HG03097 (cell line): ENCODE data around the gene UTP25.
A peak's percentile ranks its signal among the peaks of the same experiment; 100 is the strongest.

Experiments used
- ATAC-seq: cut with Tn5 transposase; IDR thresholded peaks from one replicate; pipeline ENCODE4 v1.9.1; 2021; ENCODE audit not compliant: unreplicated experiment, low FRiP score

UTP25 gene

DNA sequence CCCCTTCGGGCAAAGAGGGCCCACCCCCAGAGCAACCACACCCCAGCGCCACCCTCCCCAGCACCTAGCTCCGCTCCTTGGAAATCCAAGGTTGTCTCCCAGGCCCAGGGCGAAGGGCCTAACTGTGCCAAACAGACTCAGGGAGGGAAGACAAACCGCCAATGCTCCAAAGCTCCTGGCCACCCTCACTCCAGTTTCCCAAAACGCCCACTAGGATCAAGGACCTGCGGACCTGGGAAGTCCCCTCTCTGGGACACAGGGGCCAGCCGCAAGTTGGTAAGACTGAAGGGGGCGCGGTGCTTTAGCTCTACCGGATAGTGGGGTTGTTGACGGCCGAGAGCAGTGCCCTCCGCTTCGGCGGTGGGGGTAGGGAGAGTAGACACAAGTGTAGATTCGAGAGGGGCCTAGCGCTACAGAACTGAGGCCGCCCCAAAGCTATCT lies 22.4 kb upstream of the UTP25 start:
- ATAC-seq, result no peak

DNA sequence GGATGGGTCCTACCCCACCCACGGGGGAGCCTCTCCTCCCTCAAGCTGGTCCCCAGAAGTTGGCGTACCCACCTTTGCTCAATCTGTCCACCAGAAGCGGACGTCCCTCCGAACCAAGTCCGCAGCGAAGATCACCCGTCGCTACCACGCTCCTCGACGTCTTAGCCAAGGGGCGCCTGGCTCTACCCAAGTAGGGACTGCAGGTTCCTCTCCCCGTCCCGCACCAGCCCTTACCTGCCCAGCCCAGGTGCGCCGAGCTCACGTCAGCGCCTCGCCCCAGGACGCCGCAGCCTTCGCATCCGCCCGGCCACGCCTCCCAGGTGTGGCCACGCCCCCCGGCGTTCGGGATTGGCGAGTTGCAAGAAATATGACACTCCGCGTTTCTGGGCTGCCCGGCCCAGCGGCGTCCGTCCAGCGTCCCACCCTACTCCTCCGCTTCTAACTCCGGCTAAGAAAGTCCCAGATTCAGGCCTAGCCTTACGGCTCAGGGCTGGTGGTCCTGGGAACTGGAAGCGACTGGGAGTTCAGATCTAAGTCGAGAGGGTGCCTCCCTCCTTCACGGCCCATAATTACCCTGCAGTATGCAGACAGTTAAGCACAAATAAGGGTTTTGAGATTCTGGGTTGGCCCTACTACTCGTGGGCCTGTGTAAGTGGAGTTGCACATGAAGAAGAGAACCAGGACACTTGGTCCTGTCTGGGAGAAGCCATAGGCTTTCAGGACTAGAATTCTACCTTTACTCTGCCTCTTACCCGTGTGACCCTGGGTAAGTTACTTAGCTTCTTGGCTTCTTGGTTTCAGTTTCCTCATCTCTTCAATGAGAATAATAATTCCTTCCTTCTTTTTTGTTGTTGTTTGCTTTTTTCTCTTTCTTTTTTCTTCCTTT lies 21.7 kb upstream of the UTP25 start, which contains the start of gene IRF6:
Gene IRF6, minus strand, starts transcription at position 268 of the 886 bp plus-strand sequence. CDS start 4,729 bp downstream, outside the sequence.
- peak; percentile 59 for ATAC-seq

DNA sequence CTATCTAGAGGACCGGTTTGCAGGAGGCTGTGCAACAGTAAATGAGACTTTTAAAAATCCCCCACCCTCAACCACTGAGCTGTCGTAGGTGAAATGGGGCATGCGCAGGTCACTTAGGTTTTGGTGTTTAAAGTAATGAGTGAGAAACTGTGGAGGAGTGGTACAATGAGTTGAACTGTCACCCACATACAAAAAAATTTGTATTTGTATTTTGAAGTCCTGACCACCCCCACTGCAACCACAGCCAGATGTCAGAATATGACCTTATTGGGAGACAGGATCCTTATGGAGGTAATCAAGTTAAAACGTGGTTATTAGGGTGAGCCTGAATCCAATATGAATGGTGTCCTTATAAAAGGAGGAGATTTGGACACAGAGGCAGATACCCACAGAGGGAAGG lies 20.3 kb upstream of the UTP25 start:
- no peak for ATAC-seq

DNA sequence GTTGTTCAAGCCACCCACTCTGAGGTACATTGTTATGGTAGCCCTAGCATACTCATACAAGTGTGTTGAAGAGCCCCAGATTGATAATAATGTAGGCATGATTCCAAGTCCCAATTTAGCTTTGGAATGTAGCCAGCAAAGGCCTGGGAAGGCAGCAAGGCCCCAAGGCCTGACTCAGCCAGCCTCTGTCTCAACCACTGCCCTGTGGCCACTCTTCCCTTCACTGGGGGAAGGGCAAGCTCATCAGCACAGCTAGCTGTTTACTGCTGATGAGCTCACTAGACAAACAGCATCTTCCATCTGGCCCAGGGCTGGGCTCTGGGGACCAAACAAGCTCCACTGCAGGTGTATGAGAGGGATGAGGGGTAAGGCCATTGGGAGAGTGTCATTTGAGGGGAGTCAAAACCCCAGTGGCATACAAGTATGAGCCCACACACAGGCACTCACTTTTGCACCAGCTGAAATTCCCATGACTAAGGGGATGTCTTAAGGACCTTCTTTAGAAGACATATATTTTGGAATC lies 19.7 kb upstream of the UTP25 start:
- no peak for ATAC-seq

DNA sequence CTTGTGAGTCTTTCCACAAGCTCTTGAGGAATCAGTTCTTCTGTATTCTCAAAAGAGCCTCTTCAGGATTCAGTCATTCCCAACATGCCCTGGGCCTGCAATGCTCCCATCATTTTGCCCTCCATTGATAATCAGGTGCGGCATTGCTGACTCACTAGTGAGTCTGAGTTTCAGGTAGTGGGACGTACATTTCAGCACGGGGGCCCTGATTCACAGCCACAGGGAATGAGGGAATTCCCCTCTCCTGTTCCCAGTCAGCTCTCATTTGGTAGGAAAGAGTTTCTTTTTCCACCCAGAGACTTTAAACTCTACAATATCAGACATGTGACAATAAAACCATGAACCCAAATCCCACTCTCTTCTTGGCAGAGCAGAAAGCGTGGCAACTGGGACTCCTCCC lies 18.2 kb upstream of the UTP25 start:
- no peak for ATAC-seq

DNA sequence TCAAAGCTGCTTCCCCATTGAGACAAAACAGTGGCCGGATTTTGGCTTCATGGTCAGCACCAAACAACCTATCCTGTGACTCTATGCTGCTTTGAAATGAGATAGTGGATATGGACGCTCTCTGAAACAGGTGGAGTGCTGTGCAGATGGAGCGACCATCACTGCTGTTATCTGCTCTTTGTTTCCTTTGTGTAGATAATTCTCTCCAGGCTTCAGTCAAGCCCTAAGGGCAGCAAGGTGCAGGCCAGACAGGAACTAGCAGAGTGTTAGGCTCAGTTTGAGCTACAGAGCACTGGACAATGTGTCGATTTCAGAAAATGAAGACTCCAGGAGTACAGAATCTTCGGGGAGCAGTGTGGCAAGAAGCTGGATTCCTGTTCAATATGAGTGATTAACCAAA lies 17.0 kb upstream of the UTP25 start:
- no peak for ATAC-seq

DNA sequence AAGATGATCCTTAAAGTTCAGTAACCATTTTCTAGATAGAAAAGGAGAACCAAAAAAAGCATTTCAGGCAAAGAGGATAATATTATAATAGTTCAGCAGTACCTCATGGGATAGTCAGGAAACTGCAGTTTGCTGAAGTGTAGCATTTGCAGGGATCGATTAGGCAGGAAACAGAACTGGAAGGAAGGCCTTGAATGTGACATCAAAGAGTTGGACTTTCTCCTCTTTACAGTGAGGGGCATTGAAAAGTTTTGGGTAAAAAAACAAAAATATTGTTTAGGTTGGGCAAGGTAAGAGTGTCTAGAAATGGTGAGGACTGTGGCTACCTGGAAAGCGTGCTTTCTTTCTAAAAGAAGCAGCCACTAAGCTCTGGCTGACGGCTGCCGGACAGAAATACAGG lies 13.9 kb upstream of the UTP25 start:
- ATAC-seq, result no peak

DNA sequence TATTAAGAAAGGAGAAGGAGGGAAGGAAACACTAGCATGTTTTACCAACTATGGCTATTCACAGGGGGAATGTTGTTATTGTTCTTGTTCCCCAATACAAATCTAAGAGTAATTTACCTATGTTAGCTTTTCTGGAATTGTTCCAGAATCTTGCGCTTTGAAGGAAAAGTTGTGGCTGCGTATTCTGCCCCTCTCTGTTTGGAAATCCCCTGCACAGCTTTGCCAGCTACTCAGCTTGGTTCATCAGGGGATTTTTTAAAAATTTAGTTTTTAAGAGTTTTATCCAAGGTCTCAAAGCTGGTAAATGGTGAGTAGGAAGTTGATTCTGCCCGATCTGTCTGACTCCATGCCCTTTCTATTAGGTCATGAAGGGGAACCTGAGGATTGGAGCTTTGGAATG lies 12.3 kb upstream of the UTP25 start:
- no peak for ATAC-seq

DNA sequence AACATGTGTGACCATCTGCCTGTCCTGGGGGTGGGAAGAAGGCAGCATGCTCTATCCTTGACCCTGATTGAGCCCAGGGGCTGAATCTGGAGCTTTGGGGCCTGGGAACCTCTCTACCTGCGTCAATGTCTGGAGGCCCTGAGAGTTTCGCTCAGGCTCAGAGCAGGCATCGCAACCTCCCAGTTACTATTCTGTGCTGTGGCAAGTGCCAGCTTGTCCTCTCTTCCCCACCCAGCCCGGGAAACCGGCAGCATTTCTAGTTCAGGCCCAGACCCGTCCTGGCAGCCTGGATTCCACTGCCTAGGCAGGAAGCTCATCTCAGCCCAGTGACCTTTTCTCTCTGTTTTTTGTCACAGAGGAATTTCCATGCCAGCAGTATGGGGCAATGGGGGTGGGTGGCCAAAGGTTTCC lies 11.8 kb upstream of the UTP25 start:
- no peak for ATAC-seq

DNA sequence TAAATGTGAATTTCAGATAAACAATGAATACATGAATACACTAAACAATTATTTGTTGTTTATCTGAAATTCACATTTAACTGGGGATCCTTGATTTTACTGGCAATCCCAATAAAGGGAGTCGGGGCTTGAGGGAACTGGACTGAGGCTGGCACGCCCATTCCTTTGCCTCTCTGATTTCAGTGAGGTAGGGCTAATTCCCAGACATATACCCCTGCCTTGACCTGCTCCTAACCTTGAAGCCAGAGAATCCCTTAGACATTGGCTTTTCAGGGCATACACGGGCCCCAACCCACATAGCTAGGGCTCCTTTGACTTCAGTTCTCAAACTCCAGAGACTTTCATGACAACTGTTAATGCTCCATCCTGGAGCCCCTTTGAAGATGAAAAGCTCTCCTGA lies 10.8 kb upstream of the UTP25 start:
- ATAC-seq, result no peak

DNA sequence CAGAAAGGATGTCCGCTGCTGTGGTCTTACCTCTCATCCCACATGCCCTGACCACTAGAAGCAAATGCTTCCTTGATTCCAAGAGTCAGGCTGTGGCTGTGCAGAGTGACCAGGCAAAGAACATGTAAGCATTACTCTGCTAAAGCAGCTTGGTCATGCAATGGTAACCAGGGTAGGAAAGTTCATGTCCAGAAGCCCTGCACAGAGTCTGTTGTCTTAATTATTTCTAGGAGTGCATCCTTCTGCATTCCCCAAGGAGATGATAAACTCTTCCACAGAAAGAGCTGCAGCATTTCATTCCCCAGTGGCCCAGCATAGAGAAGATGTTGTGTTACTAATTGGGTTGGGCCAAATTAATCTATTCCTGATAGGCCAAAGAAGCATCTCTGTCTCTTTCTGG lies 10.1 kb upstream of the UTP25 start:
- ATAC-seq, result no peak

DNA sequence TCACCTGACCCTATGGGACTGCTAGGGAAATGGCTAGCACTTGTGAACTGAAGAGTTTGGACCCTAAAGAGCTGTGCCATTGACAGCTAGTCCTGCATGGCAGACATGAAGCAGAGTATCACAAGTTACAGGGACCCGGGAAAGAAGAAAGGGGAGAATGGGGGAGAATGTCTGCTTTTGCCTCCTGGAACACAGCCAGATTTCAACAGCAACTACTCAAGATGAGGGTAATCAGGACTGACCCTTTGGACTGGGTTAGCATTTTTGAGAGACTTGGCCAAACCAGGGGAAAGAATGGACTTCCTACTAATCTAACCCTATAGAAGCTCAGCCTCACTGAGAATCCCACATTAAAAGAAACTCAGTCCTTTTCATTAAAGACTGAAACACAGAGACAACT lies 8.7 kb upstream of the UTP25 start:
- no peak for ATAC-seq

DNA sequence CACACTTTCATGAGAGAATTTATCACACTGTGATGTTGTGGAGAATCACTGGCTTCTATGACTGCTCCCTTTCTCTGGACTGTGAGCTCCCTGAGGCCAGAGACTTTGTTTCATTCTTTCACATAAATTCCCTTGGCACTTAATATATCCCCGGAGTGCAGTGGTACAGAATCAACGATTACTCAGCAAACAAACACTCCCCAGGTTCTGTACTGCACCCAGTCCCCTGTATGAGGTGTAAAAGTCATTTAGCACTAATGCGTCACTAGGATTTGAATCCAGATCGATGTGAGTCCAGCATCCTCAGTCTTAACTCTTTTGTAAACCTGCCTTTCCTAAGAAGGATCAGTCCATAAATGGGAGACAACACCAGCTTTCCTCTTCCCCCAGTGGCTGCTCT lies 6.8 kb upstream of the UTP25 start:
- no peak for ATAC-seq

DNA sequence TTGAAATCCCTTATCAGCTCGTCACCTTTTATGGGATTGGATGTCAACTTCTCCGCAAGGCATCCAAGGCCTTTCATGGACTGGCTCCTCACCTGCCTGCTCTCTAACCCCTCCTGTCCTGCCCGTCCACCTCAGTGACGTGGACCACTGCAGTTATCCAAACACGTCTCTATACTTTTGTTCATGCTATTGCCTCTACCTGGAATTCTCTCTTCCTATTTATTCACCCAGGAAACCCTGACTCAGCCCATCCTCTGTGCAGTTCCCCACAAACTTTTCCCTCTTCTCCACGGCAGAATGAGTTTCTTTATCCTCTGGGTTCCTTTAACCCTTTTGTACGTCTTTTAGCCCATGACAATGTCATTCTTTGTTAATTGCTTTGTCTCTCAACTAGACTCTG lies 5.1 kb upstream of the UTP25 start:
- no peak for ATAC-seq

DNA sequence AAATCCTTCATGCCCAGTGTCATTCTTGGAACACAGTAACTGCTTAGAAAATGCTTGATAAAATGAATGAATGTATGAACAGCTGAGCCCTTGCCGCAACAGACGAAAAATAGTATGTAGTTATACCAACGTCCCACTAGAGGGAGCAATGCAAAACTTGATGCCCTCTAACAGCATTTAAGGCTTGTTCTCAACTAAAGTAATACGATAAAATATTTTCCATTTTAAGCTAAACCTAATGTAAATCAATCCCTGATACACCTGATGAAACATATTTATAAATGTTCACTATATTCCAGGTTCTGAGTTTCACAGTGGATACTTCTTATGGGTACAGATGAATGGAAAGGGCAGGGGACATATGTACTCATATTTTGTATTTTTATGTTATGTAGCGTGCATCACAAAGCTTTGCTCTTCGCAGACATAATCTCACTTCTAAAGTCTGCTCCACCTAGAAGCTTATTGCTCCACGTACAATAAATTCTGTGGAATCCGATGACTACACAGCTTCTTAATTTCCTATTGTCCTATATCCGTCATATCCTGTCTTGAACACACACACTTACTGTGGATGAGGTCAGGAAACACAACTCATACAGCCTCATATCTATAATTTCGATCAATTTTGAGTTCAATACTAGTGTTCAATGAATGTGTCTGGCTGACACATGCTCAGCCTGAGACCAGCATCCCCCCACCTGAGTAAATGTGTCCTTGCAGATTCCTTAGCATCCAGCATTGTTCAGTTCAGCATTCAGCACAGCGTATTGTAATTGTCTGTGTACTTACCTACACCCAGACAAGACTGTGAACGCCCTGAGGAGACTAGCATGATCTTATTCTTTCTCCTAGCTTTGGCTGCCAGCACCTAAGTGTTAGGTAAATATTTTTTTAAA lies 4.4 kb upstream of the UTP25 start:
- no peak for ATAC-seq

DNA sequence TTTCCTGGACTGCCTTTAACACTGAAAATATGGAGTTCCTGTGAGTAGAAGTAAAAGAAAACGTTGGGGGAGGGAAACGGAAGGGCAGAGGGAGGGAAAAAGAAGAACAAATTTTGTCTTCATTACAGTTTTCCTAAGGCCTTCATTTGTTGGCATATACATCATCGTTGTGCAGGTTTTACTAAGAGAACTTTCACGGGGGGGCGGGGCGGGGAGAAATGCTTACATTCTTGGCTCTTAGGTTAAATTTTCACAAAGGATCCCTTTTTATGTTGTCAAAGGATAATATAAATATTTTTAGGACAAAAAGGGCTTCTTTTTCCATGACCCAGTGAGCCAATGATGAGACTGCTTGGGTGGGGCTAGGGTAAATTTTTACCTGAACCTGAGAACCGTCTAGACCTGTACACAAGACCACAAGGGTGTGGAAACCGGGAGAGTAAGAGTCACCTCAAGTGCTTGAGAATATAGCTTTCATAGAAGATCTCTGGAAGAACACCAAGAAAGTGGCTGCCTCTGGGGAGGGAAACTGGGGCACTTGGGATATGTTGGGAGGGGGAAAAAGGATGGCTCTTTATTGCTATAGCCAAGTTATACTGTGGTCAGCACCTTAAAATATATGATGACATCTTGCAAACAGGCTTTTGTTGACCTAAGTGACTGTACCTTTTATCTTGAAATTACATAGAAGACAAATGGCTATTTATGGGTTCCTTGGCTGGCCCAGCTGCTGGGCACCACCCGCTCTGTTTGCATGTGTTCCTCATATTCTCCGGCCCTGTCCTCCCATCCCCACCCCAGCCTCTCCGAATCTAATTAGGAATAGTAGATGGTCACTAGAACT lies 2.0 kb upstream of the UTP25 start:
- no peak for ATAC-seq

DNA sequence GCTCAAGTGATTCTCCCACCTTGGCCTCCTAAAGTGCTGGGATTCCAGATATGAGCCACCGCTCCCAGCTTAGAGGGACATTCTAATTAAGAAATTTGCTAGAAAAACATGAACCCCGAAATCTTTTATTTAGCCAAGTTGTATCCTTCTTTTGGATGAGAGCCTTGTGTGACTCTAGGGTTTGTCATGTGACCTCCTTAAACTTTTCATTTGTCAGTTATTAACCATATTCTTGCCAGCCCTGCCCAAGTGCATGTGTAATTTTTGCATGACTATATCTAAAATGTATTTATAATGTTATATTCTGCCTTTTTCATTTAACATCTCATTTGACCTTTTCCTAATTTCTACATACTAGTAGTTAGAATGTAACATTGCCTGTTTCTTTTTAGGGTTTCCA lies 1.9 kb downstream of the UTP25 start:
- no peak for ATAC-seq

DNA sequence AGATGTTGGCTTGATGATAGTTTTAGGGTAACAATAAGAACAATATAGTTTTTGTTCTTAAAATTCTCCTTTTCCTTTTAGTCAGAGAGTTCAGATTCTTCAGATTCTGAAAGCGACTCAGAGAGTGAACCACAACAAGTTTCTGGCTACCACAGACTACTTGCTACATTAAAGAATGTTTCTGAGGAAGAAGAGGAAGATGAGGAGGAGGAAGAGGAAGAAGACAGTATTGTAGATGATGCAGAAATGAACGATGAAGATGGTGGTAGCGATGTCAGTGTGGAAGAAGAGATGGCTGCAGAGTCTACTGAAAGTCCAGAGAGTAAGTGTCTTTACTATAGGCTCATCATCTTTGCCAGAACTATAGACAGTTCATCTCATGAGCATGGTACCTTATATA lies 3.0 kb downstream of the UTP25 start:
- no peak for ATAC-seq

DNA sequence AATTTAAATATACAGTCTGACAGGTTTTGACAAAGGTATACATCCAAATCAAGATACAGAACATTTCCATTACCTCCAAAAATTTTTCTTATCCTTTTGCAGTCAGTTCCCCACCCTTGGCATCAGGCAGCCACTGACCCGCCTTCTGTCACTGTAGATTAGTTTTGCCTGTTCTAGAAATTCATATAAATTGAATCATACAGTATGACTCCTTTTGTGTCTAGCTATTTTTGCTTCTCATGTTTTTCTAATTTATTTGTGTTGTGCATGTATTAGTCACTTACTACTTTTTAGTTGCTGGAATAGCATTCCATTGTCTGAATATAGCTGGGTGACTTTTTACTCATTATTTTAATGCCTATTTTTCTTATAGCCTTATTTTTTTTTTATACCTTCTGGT lies 3.8 kb downstream of the UTP25 start:
- ATAC-seq, result no peak

DNA sequence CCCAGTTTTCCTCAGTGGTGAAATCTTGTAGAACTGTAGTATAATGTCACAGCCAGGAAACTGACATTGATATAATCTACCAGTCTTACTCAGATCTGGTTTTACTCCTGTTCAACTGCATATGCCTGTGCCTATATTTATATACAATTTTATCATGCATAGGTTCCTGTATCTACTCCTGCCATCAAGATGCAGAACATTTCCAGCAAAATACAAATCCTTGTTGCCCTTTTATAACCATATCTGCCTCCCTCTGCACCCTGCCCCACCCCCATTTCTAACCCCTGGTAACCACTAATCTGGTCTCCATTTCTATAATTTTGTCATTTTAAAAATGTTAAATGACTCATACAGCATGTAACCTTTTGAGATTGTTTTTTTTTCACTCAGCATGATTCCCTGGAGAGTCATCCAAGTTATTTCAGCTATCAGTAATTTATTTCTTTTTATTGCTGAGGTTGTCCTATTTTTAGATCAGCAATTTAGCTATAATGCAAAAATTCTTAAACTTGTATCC lies 8.1 kb downstream of the UTP25 start:
- ATAC-seq, result no peak
